BJ (cell line): ENCODE data around the gene SPIC. TPM values are rescaled to one million over a fixed set of nuclear protein-coding genes. Genes with fewer than 3 reads are reported as not detected.

Experiments
- CTCF ChIA-PET: fragments of 350-600 bp; formaldehyde crosslinking; extraction: SDS; loops from one replicate; lab custom pipeline; 2021; ENCODE audit warnings: antibody characterized with exemption, inconsistent platforms; lab: Yijun Ruan, JAX
- POLR2A ChIA-PET: fragments of 300-600 bp; sonication (Branson Sonifier 250); formaldehyde crosslinking; extraction: SDS; loops from one replicate; lab custom pipeline; 2021; ENCODE audit warnings: antibody characterized with exemption; lab: Charles Lee
- DNase-seq: peaks from one replicate; pipeline ENCODE4 v3.0.0-alpha.2; 2011; ENCODE audit warnings: low read depth
- H3K27me3 ChIP-seq: 2 replicates; pipeline ENCODE4 v1.6.0; 2011; ENCODE audit warnings: low read length; ENCODE audit not compliant: control insufficient read depth, insufficient read depth
- H3K36me3 ChIP-seq: 2 replicates; pipeline ENCODE4 v1.5.1; 2011; ENCODE audit warnings: low read length; ENCODE audit not compliant: control insufficient read depth, insufficient read depth
- H3K4me3 ChIP-seq: 2 replicates; pipeline ENCODE4 v1.5.1; 2011; ENCODE audit warnings: low read depth, mild to moderate bottlenecking, control low read depth, low read length
- CTCF ChIP-seq: IDR thresholded peaks from 2 replicates; pipeline ENCODE4 v1.5.1; 2011; ENCODE audit warnings: low read depth, mild to moderate bottlenecking, control low read depth, inconsistent platforms, low read length, moderate library complexity; ENCODE audit not compliant: insufficient read depth
- polyA plus RNA-seq: library from polyadenylated mRNA; depleted of rRNA; stranded (reverse); fragments of >200 nt; gene quantifications from 2 replicates; pipeline ENCODE4 v1.2.3, GENCODE V29; 2011; rRNA removed
- small RNA-seq: library from RNA; depleted of rRNA; stranded (forward); fragments of <200 nt; gene quantifications from one replicate; pipeline ENCODE3, GENCODE V24; 2012; ENCODE audit warnings: low replicate concordance, low read depth; ENCODE audit not compliant: insufficient read length

The SPIC gene
- polyA plus RNA-seq, 1 experiment, result not detected

DNA sequence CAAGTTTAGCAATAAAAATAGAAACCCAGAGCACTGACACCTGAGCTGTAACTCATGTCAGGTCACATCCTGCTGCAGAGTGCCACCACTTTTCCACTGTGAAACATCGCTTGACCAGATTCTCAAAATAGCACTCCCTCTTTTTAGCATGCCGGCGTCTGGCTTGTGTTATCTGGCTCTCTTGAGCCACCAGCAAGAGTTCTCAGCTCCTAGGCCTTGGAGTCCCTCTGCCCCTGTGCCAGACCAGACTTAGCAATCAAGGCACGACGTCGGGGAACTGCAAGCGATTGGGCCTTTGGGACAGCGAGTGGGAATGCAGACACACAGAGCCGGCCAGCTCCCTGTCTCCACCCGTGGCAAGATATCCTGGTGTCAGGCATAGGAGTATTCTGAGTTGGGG is 52.5 kb downstream of the SPIC start:
- TF ChIP-seq CTCF, result no peak
- DNase-seq, result no peak
- CTCF ChIA-PET, result interaction anchor here (0.6 kb wide), 1 partner anchor 10 kb away, joined by 3 read pairs; no protein-coding TSS in a partner anchor
- POLR2A ChIA-PET, result no interaction called here
- Histone ChIP-seq H3K27me3 (no peaks in the 10 kb centered on the region), H3K36me3 (no peaks in the 10 kb centered on the region), H3K4me3 (no peak overlapping the region)

GRCh38 chr12:101536069-101536674 is 61.0 kb downstream of the SPIC start:
- POLR2A ChIA-PET, result no interaction called here
- Histone ChIP-seq H3K36me3 (no peaks in the 10 kb centered on the region), H3K27me3 (no peaks in the 10 kb centered on the region), H3K4me3 (no peak overlapping the region)
- TF ChIP-seq CTCF, result no peak
- CTCF ChIA-PET, result no interaction called here
- DNase-seq, result no peak

Small RNAs within 50 kb of the gene (small RNA-seq; reads per million reads assigned to genes)
- gene RF00019, result not detected
- not detected for gene RNA5SP367
- not detected for gene RNU5E-5P

Other genes starting within 250 kb of the SPIC start
- gene UTP20, start 195.2 kb upstream of the SPIC start, polyA plus RNA-seq, result 5.2 and 9.7 TPM in 2 replicates
- gene ARL1, start 67.6 kb upstream of the SPIC start, polyA plus RNA-seq, result 57.0 and 141 TPM in 2 replicates
- not detected in 2 replicates for gene MYBPC1, start 119.6 kb downstream of the SPIC start, polyA plus RNA-seq
- 21.2 and 33.6 TPM in 2 replicates for gene CHPT1, start 222.3 kb downstream of the SPIC start, polyA plus RNA-seq